C4-2B (cell line): ENCODE measurements around the gene UPK1A.

Source experiments
- H3K27ac ChIP-seq: fragments of 450-650 bp; 2 replicates; pipeline ENCODE4 v1.5.1; 2017
- CTCF ChIP-seq: fragments of 450-650 bp; conservative IDR thresholded peaks from 2 replicates; pipeline ENCODE4 v1.5.1; 2017; ENCODE audit warnings: mild to moderate bottlenecking
- ZFX ChIP-seq: fragments of 450-650 bp; IDR thresholded peaks from 2 replicates; pipeline ENCODE4 v1.6.1; 2017

UPK1A gene

GRCh38 chr19:35666251-35666913 is at the start of gene UPK1A:
Gene UPK1A (plus strand): TSS chr19:35666517. CDS start chr19:35666813, 296 bp downstream.
- TF ChIP-seq CTCF = no peak
- no peak for TF ChIP-seq ZFX

GRCh38 chr19:35618857-35619256 is 47.5 kb upstream of the UPK1A start:
- no peak overlapping the region for H3K27ac ChIP-seq
- no peak for TF ChIP-seq ZFX
- no peak for TF ChIP-seq CTCF

More at GRCh38 chr19:35666251-35666913, at the start of gene UPK1A:
- H3K27ac ChIP-seq = no peak within 1 kb of the TSS

GRCh38 chr19:35619290-35619923 is 46.9 kb upstream of the UPK1A start:
- TF ChIP-seq CTCF = no peak
- TF ChIP-seq ZFX = no peak
- no peak overlapping the region for H3K27ac ChIP-seq

GRCh38 chr19:35620001-35620400 is 46.3 kb upstream of the UPK1A start:
- H3K27ac ChIP-seq = no peak overlapping the region
- no peak for TF ChIP-seq ZFX
- no peak for TF ChIP-seq CTCF

GRCh38 chr19:35621708-35622107 is 44.6 kb upstream of the UPK1A start:
- H3K27ac ChIP-seq = no peak overlapping the region

GRCh38 chr19:35622750-35623149 is 43.6 kb upstream of the UPK1A start:
- no peak overlapping the region for H3K27ac ChIP-seq
- no peak for TF ChIP-seq CTCF
- TF ChIP-seq ZFX = no peak

More at GRCh38 chr19:35621708-35622107, 44.6 kb upstream of the UPK1A start:
- TF ChIP-seq ZFX = no peak
- no peak for TF ChIP-seq CTCF

GRCh38 chr19:35623327-35624010 is 42.8 kb upstream of the UPK1A start:
- H3K27ac ChIP-seq = no peak overlapping the region
- TF ChIP-seq ZFX (no peak), CTCF (no peak)
